NCI-H1930 (cell line): ENCODE data around the gene DRAM2.
"Not testable (repeated sequence)": the region's sequence is repeated elsewhere in the genome, so short reads cannot be mapped to it uniquely, and the experiment has no call there.

Experiments
- DNase-seq, 2 experiments: peaks; one replicate each; lab custom pipeline; 2025; lab: John Stamatoyannopoulos, UW

DRAM2 gene

DNA sequence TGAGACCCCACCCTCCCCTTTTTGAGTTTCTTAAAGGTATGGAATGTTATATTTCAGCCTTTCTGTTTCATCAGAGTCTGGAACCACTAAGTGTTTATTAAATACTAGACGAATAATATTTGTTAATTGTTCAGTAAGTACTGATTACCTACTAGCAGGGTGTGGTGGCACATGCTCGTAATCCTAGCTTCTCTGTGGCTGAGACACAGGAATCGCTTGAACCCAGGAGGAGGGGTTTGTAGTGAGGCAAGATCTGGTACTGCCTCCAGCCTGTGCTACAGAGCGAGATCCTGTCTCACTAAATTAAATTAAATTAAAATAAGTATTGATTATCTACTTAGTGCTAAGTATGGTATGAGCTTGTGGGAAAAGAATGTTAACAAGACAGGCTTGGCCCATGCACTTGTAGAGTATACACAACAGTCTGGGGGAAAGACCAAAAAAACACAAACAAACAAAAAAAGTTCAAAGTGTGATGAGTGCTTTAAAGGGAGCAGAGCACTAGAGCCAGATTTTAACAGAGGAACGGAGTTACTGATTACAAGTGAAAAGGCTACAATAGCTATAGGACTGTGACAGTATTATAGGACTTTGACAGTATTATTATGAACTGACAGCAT lies 2.6 kb upstream of the DRAM2 start:
- no peak for DNase-seq

DNA sequence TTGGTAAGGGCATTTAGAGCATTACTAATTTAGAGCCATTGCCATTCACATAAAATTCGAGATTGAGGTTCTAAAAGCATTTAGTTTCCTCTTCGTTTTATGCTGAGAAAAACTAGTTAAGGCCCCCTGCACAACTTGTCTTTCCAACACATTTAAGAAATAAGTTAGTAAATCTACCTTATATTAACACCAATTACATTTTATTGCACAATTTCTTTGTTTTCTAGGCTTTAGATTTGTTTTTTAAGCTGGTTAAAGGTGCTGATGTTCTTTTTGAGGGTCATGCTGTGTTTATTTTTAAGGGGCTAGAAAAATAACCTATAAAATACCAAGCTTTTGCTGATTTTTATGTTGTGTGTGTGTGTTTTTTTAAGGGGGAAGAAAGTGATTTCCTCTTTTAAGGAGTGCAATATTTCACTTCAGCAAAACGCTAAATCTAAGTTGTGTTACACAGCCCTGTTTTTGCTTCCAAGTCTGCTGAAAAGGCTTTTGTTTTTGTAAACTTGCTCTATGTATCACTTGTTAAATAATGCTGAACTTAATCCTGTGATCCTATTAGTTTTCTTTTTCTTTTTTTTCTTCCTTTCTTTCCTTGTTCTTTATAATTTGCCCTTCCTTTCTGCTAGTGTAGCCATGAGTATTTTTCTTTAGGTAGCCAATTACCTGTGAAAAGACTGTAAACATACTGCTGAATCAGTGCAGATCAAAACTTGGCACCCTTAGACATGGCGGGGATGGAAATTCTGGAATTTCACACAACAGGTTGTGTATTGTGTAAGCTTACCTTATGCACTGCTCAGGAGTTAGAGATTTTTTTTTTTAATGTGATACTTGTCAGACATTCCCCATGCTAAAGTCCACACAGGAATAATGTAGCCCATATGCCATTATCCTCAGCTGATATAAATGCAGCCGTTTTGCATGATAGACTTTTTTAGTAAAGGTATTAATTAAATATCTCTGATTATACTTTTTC lies 1.6 kb upstream of the DRAM2 start:
- DNase-seq, result no peak

DNA sequence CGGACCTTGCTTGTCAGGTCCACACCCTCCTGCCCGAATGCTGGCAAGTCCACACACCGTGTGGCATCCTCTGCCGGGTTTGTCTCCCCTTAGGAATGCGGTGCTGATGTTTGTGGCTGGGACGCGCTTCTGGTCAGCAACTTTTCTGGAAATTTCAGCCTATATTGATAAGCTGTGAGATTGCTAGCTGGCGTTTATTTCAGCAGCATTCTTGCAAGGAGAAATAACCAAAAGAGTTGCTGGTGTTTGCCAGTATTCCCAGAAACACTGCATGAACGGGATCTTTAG lies 731 bp upstream of the DRAM2 start:
- DNase-seq, result no peak

DNA sequence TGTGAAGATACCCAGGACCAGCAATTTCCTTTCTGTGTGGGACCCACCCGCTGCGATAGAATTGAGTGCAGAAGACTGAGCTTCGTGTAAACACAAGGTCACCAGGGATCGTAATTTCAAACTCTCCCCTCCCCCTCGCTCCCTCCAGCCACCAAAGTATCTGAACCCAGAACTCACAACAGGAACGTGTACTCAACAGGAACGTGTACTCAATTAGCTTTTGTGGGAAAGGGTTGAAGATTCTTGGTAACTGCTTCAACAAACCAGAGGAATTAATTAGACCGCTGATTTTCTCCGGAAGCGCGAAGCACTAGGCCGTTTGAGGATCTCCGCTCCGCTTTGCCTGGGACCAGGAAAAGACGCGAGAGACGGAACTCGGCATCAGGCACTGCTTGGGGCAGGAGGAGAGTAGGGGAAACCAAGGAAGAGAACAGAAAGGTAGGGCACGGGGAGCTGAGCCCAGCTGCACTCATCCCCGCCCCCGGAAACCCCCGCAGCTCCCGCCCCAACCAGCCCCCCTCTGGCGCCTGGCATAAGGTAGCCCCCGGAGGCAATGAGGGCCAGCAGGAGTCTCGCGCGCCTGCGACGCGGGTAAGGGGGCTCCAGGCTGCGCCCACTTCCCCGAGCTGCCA lies 453 bp downstream of the DRAM2 start:
- DNase-seq, result peak; percentile 52 to 68

DNA sequence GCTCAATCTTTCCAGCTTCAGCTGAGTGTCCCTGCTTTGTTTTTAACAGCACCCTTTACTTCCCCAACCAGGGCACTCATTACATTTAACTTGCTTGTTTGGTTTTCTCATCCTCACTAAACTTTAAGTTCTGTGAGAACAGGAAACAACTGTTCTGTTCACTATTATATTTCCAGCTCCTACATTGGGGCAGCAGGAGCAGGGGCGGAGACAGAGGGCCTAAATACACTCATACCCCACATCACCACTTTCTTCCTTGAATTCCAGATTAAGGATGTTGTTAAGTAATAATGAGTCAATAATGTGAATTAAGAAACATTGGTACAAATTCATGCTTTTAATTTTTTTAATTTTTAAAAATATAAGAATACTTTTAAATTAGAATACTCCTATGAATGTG lies 6.0 kb downstream of the DRAM2 start:
- no peak for DNase-seq

DNA sequence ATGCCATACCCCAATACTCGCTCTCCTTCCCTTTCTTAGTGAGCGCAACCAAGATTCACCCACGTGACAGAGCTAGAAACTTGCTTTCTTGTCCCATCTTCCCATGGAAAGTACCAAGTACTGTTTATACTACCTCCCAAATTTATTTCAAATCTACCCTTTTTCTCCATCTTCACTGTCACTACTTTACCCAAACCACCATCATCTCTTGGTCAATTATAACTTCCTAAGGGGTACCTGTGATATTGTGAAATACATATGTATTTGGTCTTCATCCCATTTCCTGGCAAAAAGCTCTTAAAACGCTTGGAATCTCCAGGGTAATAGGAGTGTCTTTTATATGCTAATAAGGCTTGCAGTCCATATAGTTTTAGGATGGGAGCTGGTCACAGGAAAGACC lies 8.2 kb downstream of the DRAM2 start:
- no peak for DNase-seq

DNA sequence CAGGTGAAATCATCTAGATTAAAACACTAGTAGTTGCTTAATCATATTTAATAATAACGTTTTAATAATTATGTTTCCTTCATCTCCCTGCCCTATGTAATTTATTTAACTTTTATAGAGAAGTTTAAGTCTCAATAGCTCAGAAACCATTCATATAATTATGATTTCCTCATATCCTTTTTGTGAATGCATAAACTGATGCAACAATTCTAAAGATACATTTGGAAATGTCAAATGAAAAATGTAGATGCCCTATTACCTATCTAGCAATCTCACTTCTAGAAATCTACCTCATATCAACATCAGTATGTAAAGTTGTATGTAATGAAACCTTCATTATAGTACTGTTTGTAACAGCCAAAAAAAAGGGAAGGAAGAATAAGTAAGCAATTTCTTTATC lies 10.5 kb downstream of the DRAM2 start:
- no peak for DNase-seq

DNA sequence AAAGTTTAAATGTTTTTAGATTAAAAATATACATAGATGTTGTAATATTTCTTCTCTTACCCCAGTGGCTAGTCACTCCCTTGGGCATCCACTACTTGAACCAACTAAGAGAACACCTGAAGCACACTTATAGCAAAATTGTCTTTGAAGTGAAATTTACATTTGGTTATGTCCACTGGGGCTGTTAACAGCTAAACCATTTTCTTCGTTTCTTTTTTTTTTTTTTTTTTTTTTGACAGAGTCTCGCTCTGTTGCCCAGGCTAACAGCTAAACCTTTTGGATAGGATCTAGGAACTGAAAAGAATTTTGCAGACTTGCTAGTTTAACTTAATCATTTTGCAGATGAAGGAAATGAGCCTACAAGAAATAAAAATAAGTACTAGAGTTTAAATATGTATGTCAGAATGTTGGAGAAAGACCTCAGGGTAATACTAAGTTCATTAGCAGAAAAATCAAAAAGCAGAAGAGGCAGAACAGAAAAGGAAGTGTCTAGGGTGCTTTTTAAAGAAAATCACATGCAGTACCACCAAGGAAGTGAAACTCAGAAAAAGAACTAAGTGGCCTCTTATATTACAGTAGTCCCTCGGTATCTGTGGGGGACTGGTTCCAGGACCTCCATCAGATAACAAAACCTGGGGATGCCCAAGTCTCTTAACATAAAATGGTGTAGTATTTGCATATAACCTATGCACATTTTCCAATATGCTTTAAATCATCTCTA lies 11.8 kb downstream of the DRAM2 start:
- no peak for DNase-seq

DNA sequence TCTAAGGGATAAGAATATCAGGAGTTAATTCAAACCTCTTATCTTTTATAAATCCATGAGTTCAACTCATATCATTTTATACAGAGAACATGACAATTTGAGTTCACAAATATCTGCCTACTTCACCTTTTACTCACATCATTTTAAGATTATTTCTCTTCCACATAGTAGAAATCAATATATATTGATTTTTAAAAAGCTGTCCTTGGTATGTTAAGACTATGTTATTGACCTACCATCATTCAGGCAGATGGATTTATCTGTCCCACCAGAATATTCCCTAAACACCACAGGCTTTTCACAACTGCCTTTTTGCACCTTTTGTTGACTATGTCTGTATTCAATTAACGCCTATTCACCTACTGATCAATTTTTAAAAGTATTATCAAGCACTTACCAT lies 13.5 kb downstream of the DRAM2 start:
- DNase-seq, result no peak

DNA sequence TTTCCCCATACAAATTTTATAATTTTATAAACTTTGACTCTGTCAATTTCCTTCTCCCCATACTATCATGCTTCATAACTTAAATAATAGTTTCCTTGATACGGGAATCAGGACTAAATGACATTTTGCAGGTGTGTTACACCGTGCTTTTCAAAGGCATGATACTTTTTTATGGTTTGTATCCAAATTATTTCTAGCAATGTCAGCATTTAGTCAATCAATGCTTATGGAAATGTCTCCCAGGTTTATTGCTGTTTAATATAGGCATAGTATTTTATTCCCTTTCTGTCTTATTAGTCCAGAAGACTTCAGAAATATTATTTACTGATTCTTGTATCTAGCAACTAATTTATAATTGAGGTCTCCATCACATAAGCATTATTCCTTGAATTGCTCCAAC lies 23.4 kb downstream of the DRAM2 start:
- no peak for DNase-seq

DNA sequence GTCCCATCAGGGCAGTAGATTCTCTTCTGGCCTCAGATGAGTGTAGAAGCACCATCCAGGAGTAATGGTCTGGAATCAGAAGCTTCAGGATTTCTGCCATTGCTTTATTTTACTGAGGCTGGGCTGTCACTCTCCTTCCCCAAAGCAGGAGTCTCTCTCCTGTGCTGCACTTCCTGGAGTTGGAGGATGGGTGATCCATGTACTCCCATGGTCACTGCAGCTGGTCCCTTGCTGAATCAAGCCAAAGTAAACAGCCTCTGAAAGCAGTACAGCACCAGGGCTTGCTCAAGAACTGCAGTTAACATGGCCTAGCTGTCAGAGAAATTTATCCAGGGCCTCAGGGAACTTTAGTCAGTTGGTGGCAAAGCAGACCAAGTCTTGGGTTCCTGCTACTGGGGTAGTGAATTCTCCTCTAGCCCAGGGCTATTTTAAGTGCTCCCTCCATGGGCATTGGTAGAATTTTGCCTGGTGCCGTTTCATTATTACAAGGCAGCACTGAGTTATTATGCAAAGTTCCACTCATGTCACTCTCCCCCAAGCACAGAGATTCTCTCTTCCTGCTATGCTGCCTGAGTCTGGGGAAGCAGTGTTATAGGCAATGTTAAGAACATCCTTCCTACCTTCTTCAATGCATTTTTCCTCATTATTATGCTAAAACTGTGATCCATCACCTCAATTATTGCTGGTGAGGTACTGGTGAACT lies 29.5 kb downstream of the DRAM2 start:
- no peak for DNase-seq

DNA sequence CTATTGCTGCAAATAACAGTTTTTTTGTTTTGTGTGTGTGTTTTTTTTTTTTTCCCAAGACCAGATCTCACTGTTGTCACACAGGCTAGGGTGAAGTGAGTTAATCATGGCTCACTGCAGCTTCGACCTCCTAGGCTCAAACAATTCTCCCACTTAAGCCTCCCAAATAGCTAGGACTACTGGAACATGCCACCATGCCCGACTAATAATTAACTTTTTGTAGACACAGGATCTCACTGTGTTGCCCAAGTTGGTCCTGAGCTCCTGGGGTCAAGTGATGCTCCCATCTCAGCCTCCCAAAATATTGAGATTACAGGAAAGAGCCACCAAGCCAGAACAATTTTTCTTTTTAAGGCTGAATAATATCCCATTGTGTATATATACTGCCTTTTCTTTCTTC lies 34.9 kb downstream of the DRAM2 start:
- no peak for DNase-seq

DNA sequence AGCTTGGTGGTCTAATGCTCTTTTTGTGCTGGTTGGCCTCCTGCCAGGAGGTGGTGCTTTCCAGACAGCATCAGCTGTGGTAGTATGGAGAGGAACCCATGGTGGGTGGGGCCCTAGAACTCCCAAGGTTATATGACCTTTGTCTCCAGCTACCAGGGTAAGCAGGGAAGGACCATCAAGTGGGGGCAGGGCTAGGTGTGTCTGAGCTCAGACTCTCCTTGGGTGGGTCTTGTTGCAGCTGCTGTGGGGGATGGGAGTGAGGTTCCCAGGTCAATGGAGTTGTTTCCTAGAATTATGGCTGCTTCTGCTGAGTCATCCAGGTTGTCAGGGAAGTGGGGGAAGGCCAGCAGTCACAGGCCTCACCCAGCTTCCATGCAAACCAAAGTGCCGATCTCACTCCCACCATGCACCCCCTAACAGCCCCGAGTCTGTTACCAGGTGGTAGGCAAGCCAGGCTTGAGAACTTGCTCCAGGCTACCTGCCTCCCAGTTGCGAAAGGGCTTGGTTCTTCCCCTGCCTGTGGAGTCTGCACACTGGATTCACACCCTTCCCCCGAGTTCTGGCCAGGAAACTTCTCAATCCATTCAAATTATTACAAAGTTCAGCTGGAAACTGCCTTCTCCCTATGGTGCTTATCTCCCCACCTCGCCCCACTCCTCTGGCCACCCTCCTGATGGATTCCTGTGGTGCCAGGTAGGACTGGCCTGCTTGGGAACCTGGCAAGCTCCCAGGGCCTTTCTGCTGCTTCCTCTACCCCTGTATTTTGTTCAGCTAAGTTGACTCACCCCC lies 37.8 kb downstream of the DRAM2 start:
- no peak for DNase-seq

DNA sequence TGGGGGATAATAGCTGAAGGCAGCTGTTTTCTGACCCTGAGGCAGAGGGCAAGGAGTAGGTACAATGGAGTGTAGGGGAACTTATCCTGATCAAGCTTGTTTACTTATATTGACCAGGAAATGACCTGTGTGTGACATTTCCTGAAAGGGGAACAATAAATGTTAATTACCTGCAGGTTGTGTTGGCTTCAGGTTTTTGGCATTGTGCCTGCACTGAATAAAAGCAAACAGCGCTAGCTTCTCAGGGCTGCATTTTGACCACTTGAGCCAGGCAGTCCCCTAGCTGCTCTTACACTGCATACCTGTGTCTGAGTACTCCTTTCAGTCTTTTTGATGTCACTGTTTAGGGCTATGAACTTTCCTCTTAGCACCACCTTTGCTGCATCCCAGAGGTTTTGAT lies 40.6 kb downstream of the DRAM2 start:
- no peak for DNase-seq

DNA sequence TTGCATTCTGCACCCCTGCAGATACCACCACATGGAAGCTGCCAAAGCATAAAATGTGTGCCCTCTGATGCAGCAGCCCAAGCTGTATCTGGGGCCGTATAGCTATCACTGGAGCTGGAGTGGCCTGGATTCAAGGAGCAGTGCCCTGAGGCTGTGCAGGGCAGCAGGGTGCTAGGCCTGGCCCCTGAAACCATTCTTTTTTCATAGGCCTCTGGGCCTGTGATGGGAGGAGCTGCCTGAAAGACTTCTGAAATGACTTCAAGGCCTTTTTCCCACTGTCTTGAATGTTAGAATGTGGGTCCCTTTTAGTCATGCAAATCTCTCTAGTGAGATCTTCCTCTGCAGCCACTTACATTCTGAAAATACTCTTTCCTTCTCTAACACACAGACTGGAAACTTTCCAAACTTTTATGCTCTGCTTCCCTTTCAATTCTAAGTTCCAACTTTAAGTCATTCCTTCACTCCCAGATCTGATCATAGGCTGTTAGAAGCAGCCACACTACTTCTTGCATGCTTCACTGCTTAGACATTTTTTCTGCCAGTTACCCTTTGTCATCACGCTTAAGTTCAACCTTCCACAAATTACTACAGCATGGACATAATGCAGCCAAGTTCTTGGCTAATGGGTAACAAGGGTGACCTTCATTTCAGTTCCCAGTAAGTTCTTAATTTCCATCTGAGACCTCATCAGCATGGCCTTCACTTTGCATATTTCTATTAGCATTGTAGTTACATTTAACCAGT lies 42.4 kb downstream of the DRAM2 start:
- no peak for DNase-seq

DNA sequence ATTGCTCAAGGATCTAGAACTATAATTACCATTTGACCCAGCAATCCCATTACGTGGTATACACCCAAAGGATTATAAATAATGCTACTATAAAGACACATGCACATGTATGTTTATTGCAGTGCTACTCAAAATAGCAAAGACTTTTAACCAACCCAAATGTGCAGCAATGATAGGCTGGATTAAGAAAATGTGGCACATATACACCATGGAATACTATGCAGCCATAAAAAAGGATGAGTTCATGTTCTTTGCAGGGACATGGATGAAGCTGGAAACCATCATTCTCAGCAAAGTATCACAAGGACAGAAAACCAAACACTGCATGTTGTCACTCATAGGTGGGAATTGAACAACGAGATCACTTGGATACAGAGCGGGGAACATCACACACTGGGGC lies 44.5 kb downstream of the DRAM2 start:
- DNase-seq, result not testable (repeated sequence)

DNA sequence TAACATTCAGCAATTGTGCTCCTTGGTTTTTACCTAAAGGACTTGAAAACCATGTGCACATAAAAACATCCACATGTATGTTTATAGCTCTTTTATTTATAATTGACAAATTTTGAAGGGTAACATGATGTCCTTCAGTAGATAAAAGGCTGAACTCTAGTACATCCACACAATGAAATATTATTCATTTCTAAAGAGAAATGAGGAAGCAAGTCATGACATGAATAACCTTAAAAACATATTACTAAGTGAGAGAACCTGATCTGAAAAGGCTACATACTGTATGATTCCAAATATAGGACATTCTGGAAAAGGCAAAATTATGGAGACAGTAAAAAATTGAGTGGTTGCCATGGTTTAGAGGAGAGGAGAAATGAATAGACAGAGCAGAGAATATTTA lies 50.3 kb downstream of the DRAM2 start:
- no peak for DNase-seq

DNA sequence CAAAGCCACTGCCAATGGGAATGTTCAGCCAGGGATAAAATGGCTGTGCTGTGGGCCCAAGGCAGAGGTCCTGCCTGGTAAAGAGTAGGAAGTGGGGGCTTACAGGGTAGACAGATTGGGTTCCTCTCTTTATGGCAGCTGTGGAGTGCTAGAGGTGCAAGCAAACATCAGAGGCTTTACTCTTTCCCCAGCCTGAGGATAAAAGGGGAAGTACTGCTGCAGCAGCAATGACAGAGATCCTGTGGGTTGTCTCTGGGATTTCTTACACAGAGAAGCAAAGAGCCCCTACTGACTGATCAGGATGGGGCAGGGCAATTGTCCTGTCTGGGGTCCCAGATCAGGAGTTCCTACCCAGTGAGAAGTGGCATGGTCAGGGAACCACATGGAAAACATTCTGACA lies 54.2 kb downstream of the DRAM2 start:
- DNase-seq, result no peak

DNA sequence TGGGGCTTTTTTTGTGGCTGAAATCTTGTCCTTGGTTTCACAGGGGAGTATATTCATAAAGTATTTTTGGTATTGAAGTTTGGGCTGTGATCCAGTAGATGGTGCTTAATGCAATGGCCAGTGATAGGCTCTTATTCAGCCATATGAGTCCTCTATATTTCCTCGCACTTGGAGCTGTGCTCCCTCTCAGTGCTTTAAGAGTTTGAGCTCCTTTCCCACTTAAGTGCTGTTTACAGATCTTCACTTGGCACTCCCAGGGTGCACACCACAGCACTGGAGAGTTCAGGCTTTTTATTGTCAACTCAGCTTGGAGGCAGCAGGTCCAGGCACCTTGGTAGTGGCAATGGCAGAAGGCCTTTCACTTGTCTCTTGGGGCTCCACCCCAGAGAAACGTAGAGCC lies 54.9 kb downstream of the DRAM2 start:
- no peak for DNase-seq

DNA sequence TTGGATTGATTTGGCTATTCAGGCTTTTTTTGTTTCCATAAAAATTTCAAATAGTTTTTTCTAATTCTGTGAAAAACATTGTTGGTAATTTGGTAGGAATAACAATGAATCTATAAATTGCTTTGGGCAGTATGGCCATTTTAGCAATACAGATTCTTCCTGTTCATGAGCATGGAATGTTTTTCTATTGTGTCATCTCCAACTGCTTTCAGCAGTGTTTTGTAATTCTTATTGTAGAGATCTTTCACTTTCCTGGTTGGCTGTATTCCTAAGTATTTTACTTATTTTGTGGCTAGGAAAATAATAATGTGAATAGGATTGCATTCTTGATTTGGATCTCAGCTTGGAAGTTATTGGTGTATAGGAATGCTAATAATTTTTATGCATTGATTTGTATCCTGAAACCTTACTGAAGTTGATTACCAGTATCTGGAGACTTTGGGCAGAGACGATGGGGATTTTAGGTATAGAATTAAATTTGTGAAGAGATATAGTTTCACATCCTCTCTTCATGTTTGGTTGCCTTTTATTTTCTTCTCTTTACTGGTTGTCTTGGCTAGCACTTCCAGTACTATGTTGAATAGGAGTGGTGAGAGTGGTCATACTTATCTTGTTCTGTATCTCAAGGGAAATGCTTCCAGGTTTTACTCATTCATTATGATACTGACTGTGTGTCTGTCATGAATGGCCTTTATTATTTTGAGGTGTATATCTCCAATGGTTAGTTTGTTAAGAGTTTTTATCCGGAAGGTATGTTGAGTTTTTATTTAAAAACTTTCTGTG lies 57.3 kb downstream of the DRAM2 start:
- no peak for DNase-seq
